Stimulated activated CD8-positive, alpha-beta memory T cell treated with anti-CD3 and anti-CD28 coated beads, Interleukin-7, amount 100 ng/mL, for 1 hour (primary cell): Measurements from ENCODE around the gene ATP13A1.

Experiments used
- DNase-seq, 2 donors: peaks; one replicate each; pipeline ENCODE4 v3.0.0-alpha.2; 2020; ENCODE audit warnings: low read depth in 2 of 2

The ATP13A1 gene

GRCh38 chr19:19662871-19663255 lies 613 bp downstream of the ATP13A1 start:
- no peak for DNase-seq

DNA sequence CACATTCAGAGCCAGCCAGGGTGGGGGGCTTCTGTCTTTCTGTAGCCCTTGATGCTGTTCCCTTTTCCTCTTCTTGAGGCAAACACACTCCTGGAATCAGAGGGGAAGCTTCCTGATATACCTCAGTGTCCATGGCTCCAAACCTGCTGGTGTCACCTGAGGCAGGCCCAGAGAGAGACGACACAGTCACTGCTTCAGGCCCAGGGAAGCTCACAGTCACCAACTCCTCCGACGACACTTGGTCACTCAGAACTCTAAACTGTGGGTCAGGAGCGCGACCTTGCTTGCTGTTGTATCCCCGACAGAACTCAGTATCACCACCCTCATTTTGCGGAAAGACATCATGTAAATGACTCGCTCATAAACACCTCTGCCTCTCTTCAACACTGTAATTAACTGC lies 1.1 kb downstream of the ATP13A1 start:
- no peak for DNase-seq

DNA sequence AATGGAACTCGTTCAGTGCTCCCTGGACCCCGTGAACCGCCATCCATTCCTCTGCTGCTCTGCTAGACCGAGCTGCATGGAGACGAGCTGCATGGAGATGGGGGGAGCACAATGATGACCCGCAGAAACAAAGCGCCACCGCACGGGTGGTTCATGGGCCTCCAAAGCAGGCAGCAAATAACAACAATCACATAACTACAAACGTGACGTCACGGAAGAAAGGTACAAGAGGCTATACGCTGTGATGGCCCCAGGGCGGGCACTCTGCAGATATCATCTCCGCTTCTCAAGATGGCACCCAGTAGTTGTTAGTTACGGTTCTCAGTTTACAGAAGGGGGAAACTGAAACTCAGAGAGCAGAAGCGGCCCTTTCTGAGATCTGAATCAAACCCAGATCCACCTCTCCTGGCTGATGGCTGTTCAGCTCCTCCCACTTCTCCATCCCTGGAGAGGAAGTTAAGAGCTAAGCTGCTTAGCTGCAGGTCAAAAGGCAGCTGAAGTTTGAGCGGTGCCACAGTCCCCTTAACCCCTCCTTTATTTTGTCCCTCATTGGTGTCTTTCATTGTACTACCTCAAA lies 1.7 kb downstream of the ATP13A1 start:
- no peak for DNase-seq

GRCh38 chr19:19661141-19661674 lies 2.3 kb downstream of the ATP13A1 start:
- no peak for DNase-seq

- DNase-seq: no peak
Measured at GRCh38 chr19:19659646-19660245, 3.7 kb downstream of the ATP13A1 start.

DNA sequence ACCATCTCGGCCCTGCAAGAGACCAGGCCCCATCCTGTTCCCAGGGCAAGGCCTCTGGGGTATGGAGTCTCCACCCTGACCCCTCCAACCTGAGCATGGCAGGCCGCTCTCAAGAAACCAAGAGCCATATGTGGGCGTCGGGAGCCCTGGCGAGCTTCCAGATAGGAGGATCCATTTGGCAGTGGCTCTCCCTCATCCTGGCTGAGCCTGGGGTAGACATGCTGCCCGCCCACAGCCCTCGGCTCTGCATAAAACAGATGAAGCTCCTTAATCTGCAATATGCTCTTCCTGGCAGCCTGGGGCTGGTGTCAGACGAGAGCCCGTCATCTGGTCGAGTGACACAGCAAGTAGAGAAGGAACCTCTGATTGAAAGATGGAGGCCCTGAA lies 6.1 kb downstream of the ATP13A1 start:
- DNase-seq: no peak

- DNase-seq: no peak
Measured at GRCh38 chr19:19656451-19657396, 6.8 kb downstream of the ATP13A1 start.

DNA sequence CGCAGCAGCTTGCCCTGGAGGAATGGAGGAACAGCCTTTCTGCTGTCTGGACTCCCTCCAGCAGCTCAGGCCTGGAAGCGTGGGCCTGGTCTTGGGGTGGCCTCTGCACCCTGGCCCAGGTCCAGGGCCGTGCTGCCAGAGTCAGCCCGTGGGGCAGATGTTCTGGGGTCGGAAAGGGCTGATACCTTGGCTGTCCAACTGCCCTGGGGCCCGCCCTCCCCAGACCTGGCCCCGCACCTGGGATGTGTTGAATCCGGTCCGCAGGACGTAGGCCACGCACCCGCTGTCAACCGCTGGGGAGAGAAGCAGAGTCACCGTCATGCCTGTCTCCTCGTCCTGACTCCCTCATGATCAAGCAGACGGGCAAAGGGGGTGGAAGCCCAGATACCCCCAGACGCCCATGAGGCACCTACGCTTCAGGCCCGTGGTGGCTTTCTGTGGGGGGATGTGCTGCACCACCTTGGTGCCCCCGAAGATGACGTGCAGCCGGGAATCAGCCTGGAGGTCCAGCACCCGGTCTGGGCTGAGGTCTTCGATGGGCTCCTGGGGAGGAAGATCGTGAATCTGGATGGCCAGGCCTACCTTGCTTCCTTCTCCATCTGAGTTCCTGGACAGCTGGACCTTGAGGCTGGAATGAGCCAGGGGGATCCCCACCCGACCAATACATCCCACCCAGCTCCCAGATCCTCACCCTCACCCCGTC lies 7.7 kb downstream of the ATP13A1 start:
- DNase-seq: no peak

DNA sequence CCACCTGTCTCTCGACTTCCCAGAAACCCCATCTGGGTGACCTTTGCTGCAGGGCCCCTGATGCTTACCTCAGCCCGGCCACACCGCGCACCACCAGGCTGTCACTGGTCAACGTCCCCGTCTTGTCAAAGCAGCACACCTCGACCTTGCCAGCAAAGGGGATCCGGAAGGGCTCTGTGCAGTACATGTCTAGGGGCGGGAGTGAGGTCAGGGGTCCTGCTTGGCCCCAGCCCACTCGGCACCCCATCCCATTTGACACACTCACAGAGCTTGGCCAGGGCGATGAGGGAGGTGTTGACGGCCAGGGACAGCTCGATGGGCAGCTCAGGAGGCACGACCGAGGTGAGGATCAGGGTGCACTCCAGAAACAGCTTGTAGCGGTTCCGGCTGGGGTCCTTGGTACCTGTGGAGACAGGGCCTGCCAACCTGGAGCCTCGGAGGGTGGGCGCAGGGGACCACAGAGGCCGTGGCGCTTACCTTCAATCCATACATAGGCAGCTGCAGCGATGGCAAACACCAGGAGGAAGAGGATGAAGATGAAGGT lies 8.4 kb downstream of the ATP13A1 start:
- DNase-seq: no peak

- no peak for DNase-seq
Measured at GRCh38 chr19:19654441-19654840, 9.0 kb downstream of the ATP13A1 start.

- no peak for DNase-seq
Measured at GRCh38 chr19:19653597-19654147, 9.8 kb downstream of the ATP13A1 start.

GRCh38 chr19:19652482-19653295 lies 10.8 kb downstream of the ATP13A1 start:
- DNase-seq: no peak

DNA sequence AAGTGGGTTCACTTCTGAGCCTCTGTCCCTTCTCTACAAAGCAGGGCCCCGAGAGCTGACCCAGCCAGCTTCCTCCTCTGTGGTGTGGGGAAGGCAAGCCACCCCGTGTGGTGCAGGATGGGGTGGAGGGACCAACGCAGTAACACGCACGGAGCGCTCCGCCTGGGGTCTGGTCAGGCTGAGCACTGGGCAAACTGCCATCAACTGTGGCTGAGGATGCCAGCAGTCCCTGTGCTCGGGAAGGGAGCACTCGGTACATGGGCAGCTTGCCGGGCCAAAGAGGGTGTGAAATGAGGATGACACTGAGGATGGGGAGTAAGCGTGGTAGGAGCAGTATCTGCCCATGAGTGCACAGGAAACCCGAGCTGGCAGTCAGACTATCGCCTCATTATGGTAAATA lies 12.4 kb downstream of the ATP13A1 start:
- no peak for DNase-seq

DNA sequence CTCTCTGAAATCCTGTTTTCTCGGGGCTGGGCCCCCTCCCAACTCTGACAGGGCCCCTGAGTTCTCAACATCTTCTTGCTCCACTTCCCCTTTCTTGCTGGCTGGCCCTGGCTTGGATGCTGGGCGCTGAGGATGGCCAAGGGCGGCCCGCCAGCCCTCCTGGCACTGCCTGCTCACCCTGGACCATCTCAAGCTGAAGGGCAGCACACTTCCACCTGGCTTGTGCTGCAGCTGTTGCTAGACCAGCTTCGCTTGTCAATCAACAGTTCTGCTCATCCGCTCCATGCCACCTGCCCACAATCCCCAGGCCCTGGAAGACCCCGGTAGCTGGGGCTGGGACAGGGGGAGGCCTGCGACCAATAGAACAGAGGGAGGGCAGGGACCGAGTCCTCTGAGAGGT lies 13.1 kb downstream of the ATP13A1 start:
- no peak for DNase-seq

DNA sequence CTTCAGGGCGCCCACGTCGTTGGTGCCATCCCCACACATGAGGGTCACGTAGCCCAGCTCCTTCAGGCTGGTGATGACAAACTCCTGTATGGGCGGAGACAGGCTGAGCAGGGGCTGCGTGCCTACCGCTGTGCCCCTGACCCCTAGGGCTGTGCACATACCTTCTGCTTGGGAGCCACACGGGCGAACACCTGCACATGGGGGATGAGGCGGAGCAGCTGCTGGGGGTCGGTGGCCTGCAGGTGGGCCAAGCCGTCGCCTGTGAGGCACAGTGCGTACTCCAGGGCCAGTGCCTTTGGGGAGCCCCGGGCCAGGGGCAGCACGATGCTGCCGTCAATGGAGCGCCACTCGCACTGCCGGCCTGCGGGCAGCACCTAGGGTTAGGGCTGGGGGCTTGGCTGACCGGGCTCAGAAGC lies 13.9 kb downstream of the ATP13A1 start:
- no peak for DNase-seq

DNA sequence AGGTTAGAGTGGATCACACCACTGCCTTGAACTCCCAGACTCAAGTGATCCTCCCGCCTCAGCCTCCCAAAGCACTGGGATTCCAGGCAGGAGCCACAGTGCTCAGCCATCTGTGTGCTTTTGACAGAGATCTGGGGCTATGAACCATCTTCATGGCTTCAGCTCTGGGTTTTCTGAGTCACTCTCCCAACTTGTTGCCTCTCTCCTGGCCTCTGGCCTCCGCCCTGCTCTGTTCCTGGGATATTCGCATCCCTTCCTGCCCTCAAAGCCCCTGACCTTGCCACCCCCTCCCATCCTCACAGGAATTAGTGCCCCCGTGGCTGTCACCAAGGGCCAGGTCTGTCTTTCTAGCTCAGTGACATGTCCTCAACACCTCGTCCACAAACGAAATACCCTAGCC lies 14.3 kb downstream of the ATP13A1 start:
- DNase-seq: no peak

GRCh38 chr19:19647037-19647835 lies 16.2 kb downstream of the ATP13A1 start:
- no peak for DNase-seq

DNA sequence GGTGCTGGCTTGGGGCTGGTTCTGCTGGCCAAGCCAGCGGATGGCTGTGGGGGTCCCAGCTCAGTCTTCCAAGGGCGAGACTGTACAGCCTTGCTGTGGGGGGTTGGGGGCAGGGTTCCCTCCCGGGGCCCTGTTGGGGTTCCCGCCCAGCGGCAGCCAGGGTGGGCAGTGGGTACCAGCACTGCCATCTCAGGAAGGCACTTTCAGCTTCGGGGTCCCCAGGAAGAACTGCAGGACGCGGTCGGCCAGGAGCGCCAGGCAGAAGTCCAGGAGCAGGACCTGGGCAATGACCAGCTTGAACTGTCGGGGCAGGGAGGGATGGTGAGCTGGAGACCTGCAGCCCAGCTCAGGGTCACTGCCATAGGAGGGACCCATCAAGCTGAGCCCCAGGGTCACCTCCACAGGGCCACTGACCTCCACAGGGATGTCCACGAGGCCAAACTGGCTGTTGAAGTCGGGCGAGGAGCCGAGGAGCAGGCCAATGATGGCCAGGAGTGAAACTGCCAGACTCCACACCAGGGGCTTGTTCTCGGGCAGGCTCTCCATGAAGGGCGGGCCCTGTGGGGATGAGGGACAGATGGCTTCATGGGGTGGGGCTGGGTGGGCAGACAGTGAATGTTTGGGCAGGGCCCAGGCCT lies 18.1 kb downstream of the ATP13A1 start:
- DNase-seq: no peak

- no peak for DNase-seq
Measured at GRCh38 chr19:19644054-19644388, 19.5 kb downstream of the ATP13A1 start.
